K562 (cell line): Measurements from ENCODE around the gene B3GALT5. TPM values are rescaled to one million over a fixed set of nuclear protein-coding genes. Genes with fewer than 3 reads are reported as not detected.

Experiments
- ATAC-seq: fragments of 200-7000 bp; cut with Tn5 transposase; 3 replicates; pipeline ENCODE4 v1.9.1; 2020; ENCODE audit warnings: moderate library complexity
- BruUV-seq: library from RNA; stranded (reverse); fragments of 400-500 nt; replicated peaks from 2 replicates; lab custom pipeline; 2021; lab: Mats Ljungman, UMichigan
- CTCF ChIA-PET: fragments of 300-600 bp; formaldehyde crosslinking; extraction: SDS; loops from one replicate; lab custom pipeline; 2021; ENCODE audit warnings: low intra/inter-chr PET ratio; lab: Yijun Ruan, JAX
- POLR2A ChIA-PET: fragments of 300-600, 350-650 bp; sonication (Branson Sonifier 250); formaldehyde crosslinking; extraction: SDS; loops from one replicate; lab custom pipeline; 2021; ENCODE audit warnings: antibody characterized with exemption, inconsistent platforms; lab: Yijun Ruan, JAX
- DNase-seq, 4 experiments: peaks; one replicate each; pipeline versions ENCODE4 v3.0.0 to v3.0.0-alpha.2; 2011 to 2018; ENCODE audit warnings: low spot score in 3 of 4, mixed read lengths in 3 of 4; ENCODE audit errors: extremely low read depth in 1 of 4
- FAIRE-seq: peaks from 2 replicates; lab custom pipeline; 2011; peaks lifted over from hg19 to GRCh38; lab: Jason Lieb, UNC
- H2AFZ ChIP-seq: 2 replicates; pipeline ENCODE4 v1.6.0; 2011; ENCODE audit warnings: low read depth, low read length, control low read depth, inconsistent platforms
- H3K27ac ChIP-seq: fragments of 200-600 bp; 3 replicates; pipeline ENCODE4 v1.8.0; 2011; ENCODE audit warnings: low read depth, mild to moderate bottlenecking, control low read depth, inconsistent platforms, low read length, moderate library complexity, mixed read lengths; ENCODE audit errors: extremely low read depth
- H3K27me3 ChIP-seq, 2 experiments: fragments of 300-600 bp in 1 of 2; 2 replicates in 1 of 2; 3 replicates in 1 of 2; pipeline versions ENCODE4 v1.6.0 to v1.8.0; 2011; ENCODE audit warnings: inconsistent platforms in 2 of 2, low read length in 2 of 2, mild to moderate bottlenecking in 1 of 2, mixed read lengths in 1 of 2, moderate library complexity in 1 of 2; ENCODE audit not compliant: control insufficient read depth in 2 of 2, insufficient read depth in 2 of 2
- H3K36me3 ChIP-seq: fragments of 300-600 bp; 3 replicates; pipeline ENCODE4 v1.8.0; 2011; ENCODE audit warnings: mild to moderate bottlenecking, low read length, inconsistent platforms; ENCODE audit not compliant: control insufficient read depth, insufficient read depth
- H3K4me1 ChIP-seq, 2 experiments: fragments of 200-600 bp in 1 of 2; replicated peaks in 1 of 2; 2 replicates in 1 of 2; 3 replicates in 1 of 2; pipeline versions ENCODE4 v1.5.1 to v1.8.0; 2011; ENCODE audit warnings: inconsistent platforms in 2 of 2, low read length in 2 of 2, mild to moderate bottlenecking in 1 of 2, mixed read lengths in 1 of 2, moderate library complexity in 1 of 2; ENCODE audit not compliant: control insufficient read depth in 2 of 2, insufficient read depth in 2 of 2
- H3K4me2 ChIP-seq: 2 replicates; pipeline ENCODE4 v1.6.1; 2011; ENCODE audit warnings: low read length, control low read depth, inconsistent platforms, mixed read lengths; ENCODE audit not compliant: insufficient read depth
- H3K4me3 ChIP-seq: fragments of 200-600 bp; sonication (generic), shearing (Covaris generic); 2 replicates; pipeline ENCODE4 v1.5.1; 2016; ENCODE audit warnings: control low read depth, inconsistent platforms
- H3K79me2 ChIP-seq: fragments of 200-600 bp; 3 replicates; pipeline ENCODE4 v1.8.0; 2011; ENCODE audit warnings: low read length, inconsistent platforms; ENCODE audit not compliant: control insufficient read depth, insufficient read depth
- H3K9ac ChIP-seq, 2 experiments: 2 replicates each; pipeline versions ENCODE4 v1.6.0 to v1.6.1; 2011; ENCODE audit warnings: low read depth in 2 of 2, low read length in 2 of 2, control low read depth in 1 of 2, inconsistent platforms in 1 of 2, mild to moderate bottlenecking in 1 of 2, mixed read lengths in 1 of 2; ENCODE audit not compliant: insufficient read depth in 1 of 2
- H3K9me1 ChIP-seq: one replicate; pipeline ENCODE4 v1.6.0; 2011; ENCODE audit warnings: inconsistent platforms, mild to moderate bottlenecking, low read length, moderate library complexity; ENCODE audit not compliant: control insufficient read depth, insufficient read depth
- H3K9me3 ChIP-seq: replicated peaks from 2 replicates; pipeline ENCODE4 v1.5.1; 2011; ENCODE audit warnings: low read depth, low read length, inconsistent platforms; ENCODE audit not compliant: control insufficient read depth, insufficient read depth
- H4K20me1 ChIP-seq: replicated peaks from 2 replicates; pipeline ENCODE4 v1.6.1; 2011; ENCODE audit warnings: low read length, inconsistent platforms, mixed read lengths; ENCODE audit not compliant: control insufficient read depth, insufficient read depth
- BACH1 ChIP-seq: fragments of 200-800 bp; sonication (Bioruptor generic); IDR thresholded peaks from 2 replicates; pipeline ENCODE4 v1.6.1; 2016; ENCODE audit warnings: missing genetic modification characterization, missing compliant biosample characterization
- BDP1 ChIP-seq: IDR thresholded peaks from 3 replicates; pipeline ENCODE4 v1.6.1; 2011; ENCODE audit not compliant: insufficient read length, insufficient read depth
- CBX1 ChIP-seq: sonication (generic); IDR thresholded peaks from 2 replicates; pipeline ENCODE4 v1.6.1; 2016; ENCODE audit warnings: antibody characterized with exemption, low read depth, mild to moderate bottlenecking
- FOXK2 ChIP-seq, 2 experiments: fragments of 450-650 bp; IDR thresholded peaks in 1 of 2; conservative IDR thresholded peaks in 1 of 2; 2 replicates each; pipeline ENCODE4 v1.6.1; 2016; ENCODE audit warnings: low read depth in 2 of 2, mild to moderate bottlenecking in 1 of 2
- MXD1 ChIP-seq: fragments of 250-450 bp; sonication (Bioruptor Pico); IDR thresholded peaks from 2 replicates; pipeline ENCODE4 v1.8.0; 2021; ENCODE audit warnings: borderline replicate concordance, mild to moderate bottlenecking, moderate library complexity; ENCODE audit not compliant: poor library complexity, severe bottlenecking
- NCOA6 ChIP-seq: fragments of 450-650 bp; IDR thresholded peaks from 2 replicates; pipeline ENCODE4 v1.6.1; 2017; ENCODE audit warnings: mild to moderate bottlenecking
- SIX5 ChIP-seq, 2 experiments: IDR thresholded peaks; 2 replicates each; pipeline ENCODE4 v1.6.1; 2011; ENCODE audit warnings: low read length in 2 of 2, borderline replicate concordance in 1 of 2, low read depth in 1 of 2, mild to moderate bottlenecking in 1 of 2, moderate library complexity in 1 of 2; ENCODE audit not compliant: insufficient read depth in 1 of 2
- SMARCA5 ChIP-seq: fragments of 450-650 bp; IDR thresholded peaks from 2 replicates; pipeline ENCODE4 v1.6.1; 2016
- TCFL5 ChIP-seq: fragments of 250-450 bp; sonication (Bioruptor Pico); conservative IDR thresholded peaks from 2 replicates; pipeline ENCODE4 v1.6.1; 2021; ENCODE audit warnings: mild to moderate bottlenecking, moderate library complexity, matching md5 sums
- TEAD1 ChIP-seq, 2 experiments: fragments of 450-650 bp in 1 of 2; sonication (generic) in 1 of 2; formaldehyde crosslinking; IDR thresholded peaks; 2 replicates each; pipeline versions ENCODE4 v1.4.0 to v1.8.0; 2020 to 2022; ENCODE audit warnings: mild to moderate bottlenecking in 2 of 2, missing genetic modification reagents in 1 of 2
- THRAP3 ChIP-seq: fragments of 450-650 bp; IDR thresholded peaks from 2 replicates; pipeline ENCODE4 v1.6.1; 2016; ENCODE audit warnings: mild to moderate bottlenecking, inconsistent platforms, borderline replicate concordance
- USF2 ChIP-seq: sonication (generic); formaldehyde crosslinking; IDR thresholded peaks from 2 replicates; pipeline ENCODE4 v1.5.0; 2020; ENCODE audit warnings: missing genetic modification reagents
- ZBTB34 ChIP-seq: fragments of 250-450 bp; sonication (Bioruptor Pico); IDR thresholded peaks from 2 replicates; pipeline ENCODE4 v1.8.0; 2021; ENCODE audit warnings: mild to moderate bottlenecking, moderate library complexity
- ZHX1 ChIP-seq: fragments of 150-350 bp; conservative IDR thresholded peaks from 2 replicates; pipeline ENCODE4 v1.6.1; 2014; ENCODE audit warnings: low read length
- ZNF280A ChIP-seq: fragments of 450-650 bp; IDR thresholded peaks from 2 replicates; pipeline ENCODE4 v1.6.1; 2018; ENCODE audit warnings: mild to moderate bottlenecking, low read depth; ENCODE audit not compliant: partially characterized antibody
- ZNF584 ChIP-seq: fragments of 200-800 bp; sonication (Bioruptor generic); IDR thresholded peaks from 2 replicates; pipeline ENCODE4 v1.6.1; 2016; ENCODE audit warnings: low read depth, mild to moderate bottlenecking, missing genetic modification characterization, missing compliant biosample characterization
- WGBS: fragments of 100-300 bp; shearing (Covaris generic); methylation state at CpG from one replicate; pipeline ENCODE4 v1.1.6; 2016; ENCODE audit warnings: low coverage, mixed read lengths; ENCODE audit not compliant: insufficient coverage; ENCODE audit errors: missing lambda C conversion rate; 5-methylcytosine and 5-hydroxymethylcytosine counted together
- in situ Hi-C: fragments of 300-500 bp; cut with MboI; formaldehyde crosslinking; loops from 4 replicates; pipeline ENCODE4 v1.15.0; 2018; ENCODE audit warnings: inconsistent platforms, mixed read lengths
- intact Hi-C: fragments of 100-400 bp; cut with micrococcal nuclease; formaldehyde crosslinking; loops from 2 replicates; pipeline ENCODE4 v1.14.2; 2022
- polyA plus RNA-seq, 8 experiments: library from polyadenylated mRNA; depleted of rRNA in 4 of 8; stranded (reverse) in 5 of 8; unstranded in 3 of 8; fragments of >200 nt; fragmentation: Nextera tagmentation in 2 of 8; fragmentation: Illumina TruSeq in 1 of 8; extraction: Ambion mirVana in 2 of 8; extraction: Trizol in 1 of 8; gene quantifications; 2 replicates each; pipeline versions ENCODE4 v1.2.1 to v1.2.3, GENCODE V29; 2011 to 2014; ENCODE audit warnings: inconsistent platforms in 1 of 8, missing spikeins in 1 of 8
- total RNA-seq, 7 experiments: library from RNA; depleted of rRNA in 6 of 7; stranded (reverse); fragments of >200 nt in 6 of 7; fragmentation: Illumina TruSeq in 2 of 7; extraction: Trizol in 2 of 7; gene quantifications; 2 replicates each; pipeline versions ENCODE4 v1.2.1 to v1.2.3, GENCODE V29; 2011 to 2021; ENCODE audit warnings: low replicate concordance in 1 of 7

B3GALT5 gene
- total and polyA plus RNA-seq, 9 of the 15 experiments (the other 6 are each of a cell fraction or from before 2014, with no cell fraction given) = 0.02 TPM; not detected in 8

- Histone ChIP-seq H2AFZ (no peak overlapping the region), H3K4me3 (no peak overlapping the region), H3K9ac (no peak overlapping the region), H3K4me1 (no peaks in the 10 kb centered on the region), H3K4me2 (no peak overlapping the region), H3K27me3 (peaks cover 25 to 34% of the 10 kb centered on the region in 2 experiments), H3K79me2 (no peaks in the 10 kb centered on the region), H3K9me1 (no peaks in the 10 kb centered on the region), H3K27ac (no peak overlapping the region), H3K36me3 (no peaks in the 10 kb centered on the region), H3K9me3 (no peaks in the 10 kb centered on the region), H4K20me1 (no peaks in the 10 kb centered on the region)
- POLR2A ChIA-PET = interaction anchor here (0.6 to 0.7 kb wide), 2 partner anchors 95 to 534 kb away, joined by 3 to 4 read pairs; no protein-coding TSS in a partner anchor
- BruUV-seq = no TSS peak
- intact Hi-C loops (no loop called here), in situ Hi-C loops (no loop called here)
- ATAC-seq = no peak
- CTCF ChIA-PET = no interaction called here
- under 1% methylated on average over 7 of the region's 8 CpGs for WGBS
- no peak for FAIRE-seq
- TF ChIP-seq CBX1 = no peak
- TF ChIP-seq MXD1 = no peak
- no peak for TF ChIP-seq BDP1
- TF ChIP-seq NCOA6 = no peak
- no peak for TF ChIP-seq THRAP3
- no peak for TF ChIP-seq ZBTB34 (CRISPR knock-in tag)
- no peak for TF ChIP-seq TCFL5 (CRISPR knock-in tag)
- TF ChIP-seq SMARCA5 = no peak
- no peak for TF ChIP-seq SIX5 (IDR thresholded peaks at IDR 0.05; ENCODE audit: borderline replicate concordance in 1 of 2, insufficient read depth in 1 of 2, low read depth in 1 of 2, low read length in 2 of 2)
- no peak for TF ChIP-seq TEAD1 (CRISPR knock-in tag; IDR thresholded peaks at IDR 0.05)
- no peak for TF ChIP-seq ZNF584 (CRISPR knock-in tag)
- TF ChIP-seq ZHX1 = no peak
- no peak for TF ChIP-seq ZNF280A
- TF ChIP-seq BACH1 (tag) = no peak
- TF ChIP-seq USF2 (CRISPR knock-in tag) = no peak
- no peak for TF ChIP-seq FOXK2 (conservative IDR thresholded peaks at IDR 0.05 in 1 of 2, IDR thresholded peaks at IDR 0.05 in 1 of 2; ENCODE audit: low read depth in 2 of 2)
- DNase-seq = no peak
These were observed 44.4 kb upstream of the B3GALT5 start for GRCh38 chr21:39568361-39568760.
